Measurements from ENCODE around the gene PRSS8. TPM values are rescaled to one million over a fixed set of nuclear protein-coding genes. Genes with fewer than 3 reads are reported as not detected.

Gene PRSS8
- total RNA-seq (2022) (24.6 and 32.6 TPM in 2 replicates), Bru-seq, nascent RNA (percentile 62 among the genes with signal in this experiment), BruChase-seq, experiment 1, labeled RNA remaining after a 6-hour chase (percentile 74 among the genes with signal in this experiment), BruChase-seq, experiment 2, labeled RNA remaining after a 2-hour chase (percentile 77 among the genes with signal in this experiment)
- long read RNA-seq, partial matches to known transcripts: 9 of 101 reads
- long read RNA-seq, other reads (novel, unspliced or antisense): 92 of 101 reads

DNA sequence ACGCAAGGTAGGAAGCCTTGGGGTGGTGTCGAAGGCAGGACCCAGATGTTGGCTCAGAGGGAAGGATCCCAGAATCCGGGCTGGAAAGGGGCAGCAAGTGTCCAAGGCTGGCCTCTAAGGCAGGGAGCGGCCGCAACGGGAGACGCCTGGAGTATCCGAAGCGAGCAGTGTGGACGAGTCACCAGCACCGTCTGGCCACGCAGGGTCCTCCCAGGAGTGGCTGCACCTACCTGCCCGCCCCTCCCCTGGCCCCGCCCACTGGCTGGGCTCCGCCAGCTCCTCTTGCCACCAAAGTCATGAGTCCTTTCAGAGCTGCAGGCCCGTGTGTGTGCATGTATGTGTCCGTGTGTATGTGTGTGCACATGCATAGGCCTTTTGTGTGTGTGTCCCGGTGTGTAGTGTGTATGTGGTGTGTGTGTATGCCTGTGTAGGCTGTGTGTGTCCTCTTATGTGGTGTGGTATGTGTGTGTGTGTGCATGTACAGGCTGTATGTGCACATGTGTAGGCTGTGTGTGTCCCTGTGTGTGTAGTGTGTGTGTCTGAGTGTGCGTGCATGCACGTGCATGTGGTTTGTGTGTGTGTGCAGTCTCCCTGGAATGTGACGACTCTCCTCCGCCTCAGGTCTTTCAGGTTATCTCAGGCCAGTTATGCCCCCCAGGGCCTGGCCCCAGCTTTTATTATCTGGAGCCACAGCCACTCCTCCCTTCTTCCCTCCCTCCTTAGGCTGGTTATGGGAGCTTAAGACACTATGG lies at the start of gene PRSS8:
Gene PRSS8 (minus strand): TSS at position 193 of the 752 bp plus-strand sequence. CDS start 229 bp downstream, outside the sequence.
- H3K4me1 Mint-ChIP-seq (ENCODE audit: insufficient read depth, unreplicated experiment): peaks cover 31% of the 10 kb centered on the region
- no peaks in the 10 kb centered on the region for H3K9me3 Mint-ChIP-seq (ENCODE audit: unreplicated experiment)
- no TSS peak for BruUV-seq (replicated peaks)
- ChIA-PET POLR2A (interaction anchor here (0.6 to 12.0 kb wide), 12 partner anchors 9 to 323 kb away, joined by 3 to 201 read pairs (median 6); partner anchors contain the start of genes ARMC5, BCKDK, FUS and KAT8), CTCF (interaction anchor here (0.6 to 2.0 kb wide), 9 partner anchors 17 to 313 kb away, joined by 3 to 7 read pairs (median 3); partner anchors contain the start of gene KAT8)
- peak within 1 kb of the TSS; percentile 6 for H3K27ac Mint-ChIP-seq (ENCODE audit: low read depth, unreplicated experiment)
- peaks cover 19% of the 10 kb centered on the region for H3K36me3 Mint-ChIP-seq (ENCODE audit: insufficient read depth, unreplicated experiment)
- TF ChIP-seq, protein P1, sequence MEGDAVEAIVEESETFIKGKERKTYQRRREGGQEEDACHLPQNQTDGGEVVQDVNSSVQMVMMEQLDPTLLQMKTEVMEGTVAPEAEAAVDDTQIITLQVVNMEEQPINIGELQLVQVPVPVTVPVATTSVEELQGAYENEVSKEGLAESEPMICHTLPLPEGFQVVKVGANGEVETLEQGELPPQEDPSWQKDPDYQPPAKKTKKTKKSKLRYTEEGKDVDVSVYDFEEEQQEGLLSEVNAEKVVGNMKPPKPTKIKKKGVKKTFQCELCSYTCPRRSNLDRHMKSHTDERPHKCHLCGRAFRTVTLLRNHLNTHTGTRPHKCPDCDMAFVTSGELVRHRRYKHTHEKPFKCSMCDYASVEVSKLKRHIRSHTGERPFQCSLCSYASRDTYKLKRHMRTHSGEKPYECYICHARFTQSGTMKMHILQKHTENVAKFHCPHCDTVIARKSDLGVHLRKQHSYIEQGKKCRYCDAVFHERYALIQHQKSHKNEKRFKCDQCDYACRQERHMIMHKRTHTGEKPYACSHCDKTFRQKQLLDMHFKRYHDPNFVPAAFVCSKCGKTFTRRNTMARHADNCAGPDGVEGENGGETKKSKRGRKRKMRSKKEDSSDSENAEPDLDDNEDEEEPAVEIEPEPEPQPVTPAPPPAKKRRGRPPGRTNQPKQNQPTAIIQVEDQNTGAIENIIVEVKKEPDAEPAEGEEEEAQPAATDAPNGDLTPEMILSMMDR (IDR thresholded peaks at IDR 0.05; ENCODE audit: unreplicated experiment): no peak
- no peaks in the 10 kb centered on the region for H3K27me3 Mint-ChIP-seq (ENCODE audit: insufficient read depth, unreplicated experiment)
- intact Hi-C loops (cut with micrococcal nuclease): loop anchor here (1.0 kb wide), 1 partner anchor 17 kb away; no protein-coding TSS in a partner anchor
- H3K4me3 Mint-ChIP-seq (ENCODE audit: unreplicated experiment): peak within 1 kb of the TSS; percentile 85
- peak; percentile 63 for DNase-seq (ENCODE audit: unreplicated experiment)

- no peaks in the 10 kb centered on the region for H3K9me3 Mint-ChIP-seq (ENCODE audit: unreplicated experiment)
- TF ChIP-seq, protein P1 (IDR thresholded peaks at IDR 0.05; ENCODE audit: unreplicated experiment): no peak
- no TSS peak for BruUV-seq (replicated peaks)
- H3K4me3 Mint-ChIP-seq (ENCODE audit: unreplicated experiment): no peak overlapping the region
- H3K27me3 Mint-ChIP-seq (ENCODE audit: insufficient read depth, unreplicated experiment): no peaks in the 10 kb centered on the region
- DNase-seq (ENCODE audit: unreplicated experiment): no peak
- POLR2A ChIA-PET: interaction anchor here (0.7 to 2.0 kb wide), 2 partner anchors 13 to 121 kb away, joined by 3 to 5 read pairs; no protein-coding TSS in a partner anchor
- intact Hi-C loops (cut with micrococcal nuclease): loop anchor here (5.0 to 10.0 kb wide), 3 partner anchors 68 to 510 kb away; partner anchors contain the start of genes KAT8 and ZNF843
- H3K36me3 Mint-ChIP-seq (ENCODE audit: insufficient read depth, unreplicated experiment): peaks cover 96% of the 10 kb centered on the region
- CTCF ChIA-PET: interaction anchor here (0.7 to 1.8 kb wide), 2 partner anchors 8 to 75 kb away, joined by 3 to 4 read pairs; no protein-coding TSS in a partner anchor
- peaks cover 26% of the 10 kb centered on the region for H3K4me1 Mint-ChIP-seq (ENCODE audit: insufficient read depth, unreplicated experiment)
- H3K27ac Mint-ChIP-seq (ENCODE audit: low read depth, unreplicated experiment): no peak overlapping the region
Observed at GRCh38 chr16:31184888-31185287, 49.4 kb upstream of the PRSS8 start.

- POLR2A ChIA-PET: interaction anchor here (1.9 to 2.4 kb wide), 5 partner anchors 8 to 66 kb away, joined by 5 to 13 read pairs (median 6); partner anchors contain the start of gene KAT8
- TF ChIP-seq, protein P1 (IDR thresholded peaks at IDR 0.05; ENCODE audit: unreplicated experiment): no peak
Observed at GRCh38 chr16:31183432-31184428, 48.2 kb upstream of the PRSS8 start.

More at GRCh38 chr16:31183432-31184428, 48.2 kb upstream of the PRSS8 start:
- H3K36me3 Mint-ChIP-seq (ENCODE audit: insufficient read depth, unreplicated experiment): peaks cover 87% of the 10 kb centered on the region
- no TSS peak for BruUV-seq (replicated peaks)
- peak overlapping the region; percentile 83 for H3K27ac Mint-ChIP-seq (ENCODE audit: low read depth, unreplicated experiment)
- no peaks in the 10 kb centered on the region for H3K9me3 Mint-ChIP-seq (ENCODE audit: unreplicated experiment)
- H3K27me3 Mint-ChIP-seq (ENCODE audit: insufficient read depth, unreplicated experiment): no peaks in the 10 kb centered on the region
- H3K4me1 Mint-ChIP-seq (ENCODE audit: insufficient read depth, unreplicated experiment): peaks cover 26% of the 10 kb centered on the region
- intact Hi-C loops (cut with micrococcal nuclease): loop anchor here (5.0 to 10.0 kb wide), 3 partner anchors 66 to 511 kb away; partner anchors contain the start of genes KAT8 and ZNF843
- CTCF ChIA-PET: interaction anchor here (0.5 to 1.8 kb wide), 9 partner anchors 9 to 269 kb away, joined by 3 to 6 read pairs (median 3); no protein-coding TSS in a partner anchor
- DNase-seq (ENCODE audit: unreplicated experiment): no peak
- H3K4me3 Mint-ChIP-seq (ENCODE audit: unreplicated experiment): peak overlapping the region; percentile 95
